Measurements from ENCODE around the gene ALDOB.
"Not testable (repeated sequence)": the region's sequence is repeated elsewhere in the genome, so short reads cannot be mapped to it uniquely, and the experiment has no call there.

Gene ALDOB

DNA sequence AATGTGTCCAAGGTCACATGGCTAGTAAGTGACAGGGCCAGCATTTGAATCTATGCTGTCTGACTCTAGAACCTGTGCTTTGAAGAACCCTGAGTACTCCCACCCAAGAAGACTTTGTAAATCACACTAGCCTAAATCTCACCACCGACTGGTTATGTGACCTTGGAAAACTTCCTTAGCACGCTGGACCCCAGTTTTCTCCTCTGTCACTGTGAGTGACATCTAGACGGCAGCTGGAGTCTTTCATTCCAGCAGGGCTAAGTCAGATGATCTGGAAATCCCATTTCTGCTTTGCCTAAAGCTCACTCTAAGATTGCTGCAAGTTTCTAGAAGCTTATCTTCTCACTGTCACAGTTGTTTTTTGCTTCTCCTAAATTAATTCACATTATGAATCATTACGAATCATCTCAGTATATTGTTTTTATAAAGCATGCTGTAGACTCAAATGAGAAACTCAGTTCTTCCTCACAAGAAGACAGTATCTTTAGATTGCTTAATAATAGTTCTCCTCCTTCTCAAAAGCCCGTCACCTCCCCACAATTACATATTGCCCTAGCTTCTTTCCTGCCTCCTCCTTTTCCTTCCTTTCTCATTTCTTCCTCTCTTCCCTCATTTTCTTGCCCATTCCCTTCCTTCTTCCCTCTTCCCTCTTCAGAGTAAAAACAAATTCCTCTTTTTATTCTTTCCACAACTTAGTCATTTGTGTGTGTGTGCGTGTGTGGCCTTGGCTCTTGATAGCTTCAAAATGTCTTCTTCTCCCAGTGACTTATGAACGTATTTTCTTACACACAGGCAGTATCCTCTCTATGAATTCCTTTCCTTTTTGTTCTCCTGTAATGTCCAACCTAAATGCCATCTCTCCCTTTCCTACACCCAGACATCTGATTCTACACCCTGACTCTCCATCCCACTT lies 16.8 kb downstream of the ALDOB start:
- DNase-seq: no peak

DNA sequence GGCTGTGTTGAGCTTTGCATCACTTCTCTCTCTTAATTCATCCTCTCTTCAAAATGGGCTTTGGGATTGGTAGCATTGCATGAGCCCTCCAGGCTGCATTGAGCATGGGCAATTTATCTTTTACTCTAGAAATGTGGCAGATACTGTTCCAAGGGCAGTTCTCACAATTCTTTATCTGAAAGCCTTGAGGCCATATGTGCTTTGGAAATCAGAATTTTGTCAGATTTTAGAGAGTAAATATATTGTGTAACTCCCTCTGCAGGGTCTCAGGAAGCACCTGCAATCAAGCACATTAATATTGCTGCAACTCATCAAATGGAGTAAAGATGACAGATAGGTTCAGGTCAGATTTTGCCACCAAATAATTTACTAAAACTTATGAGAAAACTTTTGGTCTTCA lies 17.6 kb downstream of the ALDOB start:
- no peak for DNase-seq

DNA sequence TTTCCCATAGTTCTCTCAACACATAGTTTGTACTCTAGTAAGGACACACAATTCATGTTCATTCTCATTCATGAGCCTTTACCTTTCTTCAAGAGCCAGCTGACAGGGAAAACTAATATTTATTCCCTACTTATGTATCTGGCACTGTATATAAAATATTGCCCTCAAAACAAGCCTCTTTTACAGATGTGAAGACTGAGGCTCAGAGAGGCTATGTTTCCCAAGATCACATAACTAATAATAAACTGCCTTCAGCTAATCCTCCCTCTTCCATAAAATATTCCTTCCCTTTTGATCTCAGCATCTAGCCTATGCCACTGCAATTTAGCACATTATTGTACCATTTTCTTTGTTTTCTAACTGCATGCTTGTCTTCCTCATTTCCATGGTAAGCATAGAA lies 18.2 kb downstream of the ALDOB start:
- no peak for DNase-seq

DNA sequence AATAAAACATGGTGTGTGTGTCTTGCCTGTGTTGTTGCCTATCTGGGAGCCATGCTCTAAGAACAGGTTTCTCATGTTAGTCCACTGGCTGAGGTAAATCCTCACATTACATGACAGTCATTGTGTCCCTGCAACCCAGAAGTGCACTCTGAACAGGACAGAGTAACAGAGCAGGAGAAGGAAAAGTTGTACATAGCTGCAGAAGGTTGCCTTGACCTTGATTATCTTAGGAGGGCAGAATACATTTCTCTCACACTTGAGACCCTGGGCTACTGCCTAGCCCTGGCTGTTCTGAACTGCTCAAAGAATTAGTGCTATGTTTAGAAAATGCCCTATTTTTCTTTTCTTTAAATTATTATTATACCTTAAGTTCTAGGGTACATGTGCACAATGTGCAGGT lies 20.0 kb downstream of the ALDOB start:
- DNase-seq: no peak

DNA sequence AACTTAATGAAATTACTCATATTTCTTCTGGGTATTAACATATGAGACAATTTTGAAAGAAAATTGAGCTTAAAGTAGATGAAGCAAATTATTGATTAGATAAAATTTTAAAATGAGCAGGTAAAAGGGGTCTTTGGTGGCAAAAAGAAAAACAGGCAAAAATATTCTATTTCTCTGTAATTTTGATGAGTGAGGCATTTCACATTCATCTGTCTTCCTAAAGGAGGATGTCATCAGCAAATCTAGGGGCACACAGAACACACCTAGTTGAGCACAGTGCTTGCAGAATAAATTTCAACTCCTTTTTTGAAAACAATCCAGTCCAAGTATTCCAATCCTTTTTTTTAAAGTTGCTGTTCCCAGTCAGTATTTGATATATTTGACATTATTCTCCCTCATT lies 20.7 kb downstream of the ALDOB start:
- DNase-seq: no peak

DNA sequence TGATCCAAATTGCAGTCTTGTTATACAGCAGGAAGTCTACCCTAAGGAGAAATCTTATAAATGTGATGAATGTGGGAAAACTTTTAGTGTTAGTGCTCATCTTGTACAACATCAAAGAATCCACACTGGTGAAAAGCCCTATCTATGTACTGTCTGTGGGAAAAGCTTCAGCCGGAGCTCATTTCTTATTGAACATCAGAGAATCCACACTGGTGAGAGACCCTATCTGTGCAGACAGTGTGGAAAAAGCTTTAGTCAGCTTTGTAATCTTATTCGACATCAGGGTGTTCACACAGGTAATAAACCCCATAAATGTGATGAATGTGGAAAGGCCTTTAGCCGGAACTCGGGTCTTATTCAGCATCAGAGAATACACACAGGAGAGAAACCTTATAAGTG lies 26.5 kb downstream of the ALDOB start:
- DNase-seq: no peak

DNA sequence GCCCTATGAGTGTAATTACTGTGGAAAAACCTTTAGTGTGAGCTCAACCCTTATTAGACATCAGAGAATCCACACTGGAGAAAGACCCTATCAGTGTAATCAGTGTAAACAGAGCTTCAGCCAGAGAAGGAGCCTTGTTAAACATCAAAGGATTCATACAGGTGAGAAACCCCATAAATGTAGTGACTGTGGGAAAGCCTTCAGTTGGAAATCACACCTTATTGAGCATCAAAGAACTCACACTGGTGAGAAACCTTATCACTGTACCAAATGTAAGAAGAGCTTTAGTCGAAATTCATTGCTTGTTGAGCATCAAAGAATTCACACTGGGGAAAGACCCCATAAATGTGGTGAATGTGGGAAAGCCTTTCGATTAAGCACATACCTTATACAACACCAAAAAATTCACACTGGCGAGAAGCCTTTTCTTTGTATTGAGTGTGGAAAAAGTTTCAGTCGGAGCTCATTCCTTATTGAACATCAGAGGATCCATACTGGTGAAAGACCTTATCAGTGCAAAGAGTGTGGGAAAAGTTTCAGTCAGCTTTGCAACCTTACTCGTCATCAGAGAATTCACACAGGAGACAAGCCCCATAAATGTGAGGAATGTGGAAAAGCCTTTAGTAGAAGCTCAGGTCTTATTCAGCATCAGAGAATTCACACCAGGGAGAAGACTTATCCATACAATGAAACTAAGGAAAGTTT lies 27.0 kb downstream of the ALDOB start:
- DNase-seq: no peak

DNA sequence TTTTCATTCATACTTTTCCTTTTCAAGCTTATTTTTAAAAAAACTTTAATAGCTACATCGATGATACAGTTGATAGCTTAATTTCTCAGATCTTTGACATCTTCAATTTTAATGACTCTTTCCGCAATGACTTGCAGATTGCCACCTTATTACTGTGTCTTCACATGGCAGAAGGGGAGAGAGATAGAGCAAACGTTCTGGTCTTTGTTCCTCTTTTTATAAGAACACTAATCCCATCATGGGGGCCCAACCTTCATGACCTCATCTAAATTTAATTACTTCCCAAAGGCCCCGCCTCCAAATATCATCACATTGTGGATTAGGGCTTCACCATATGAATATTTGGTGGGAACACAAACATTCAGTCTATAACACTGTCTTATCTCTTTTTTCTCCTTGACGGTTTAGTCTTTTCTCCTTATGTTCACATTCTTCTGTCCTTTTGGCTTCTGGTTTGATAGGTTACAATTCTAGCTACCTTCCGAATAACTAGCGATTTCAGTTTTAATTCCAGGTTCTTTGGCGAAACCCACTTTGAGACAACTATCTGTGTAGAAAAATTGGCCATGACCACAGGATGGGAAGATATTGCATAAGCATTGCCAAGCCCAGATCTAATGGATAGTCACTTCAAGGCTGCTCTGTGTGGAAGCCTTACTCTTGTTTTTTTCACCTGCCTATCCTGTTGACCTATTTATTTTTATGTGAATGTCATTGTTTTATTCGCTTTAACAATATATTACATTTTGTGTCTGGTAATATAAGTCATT lies 31.9 kb downstream of the ALDOB start:
- no peak for DNase-seq

DNA sequence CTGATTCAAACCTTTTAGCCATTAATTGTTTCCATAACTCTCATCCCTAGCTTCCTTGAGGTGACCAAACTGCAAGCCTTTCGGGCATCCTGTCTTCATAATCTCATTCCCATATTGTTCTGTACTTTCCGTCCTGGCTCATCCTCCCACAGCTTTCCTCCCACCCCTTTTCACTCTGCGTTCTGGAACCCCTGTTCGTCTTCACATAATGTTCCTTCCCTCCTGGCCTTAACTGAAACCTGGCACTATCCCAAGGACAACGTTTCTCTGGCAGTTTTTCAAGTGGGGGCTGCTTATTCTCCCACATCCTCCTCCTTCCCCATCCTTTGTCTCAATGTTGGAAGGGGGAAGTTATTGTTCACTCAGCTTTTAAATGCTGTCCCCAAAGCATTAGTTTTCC lies 35.5 kb downstream of the ALDOB start:
- no peak for DNase-seq

DNA sequence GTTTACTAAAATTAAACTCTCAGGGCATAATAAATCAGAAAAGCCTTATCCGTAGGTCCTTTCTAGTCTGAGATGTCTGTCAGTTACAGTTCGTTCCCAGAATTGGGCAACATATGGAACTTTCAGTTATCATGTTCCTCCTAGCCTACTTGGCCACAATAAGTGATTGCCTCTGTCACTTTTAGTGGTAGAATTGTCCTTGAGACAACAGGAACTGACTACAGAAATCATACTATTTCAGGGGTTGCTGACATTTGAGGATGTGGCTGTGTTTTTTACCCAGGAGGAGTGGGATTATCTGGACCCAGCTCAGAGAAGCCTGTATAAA lies 36.0 kb downstream of the ALDOB start:
- DNase-seq: peak in 1 of 2 experiments; percentile 12

DNA sequence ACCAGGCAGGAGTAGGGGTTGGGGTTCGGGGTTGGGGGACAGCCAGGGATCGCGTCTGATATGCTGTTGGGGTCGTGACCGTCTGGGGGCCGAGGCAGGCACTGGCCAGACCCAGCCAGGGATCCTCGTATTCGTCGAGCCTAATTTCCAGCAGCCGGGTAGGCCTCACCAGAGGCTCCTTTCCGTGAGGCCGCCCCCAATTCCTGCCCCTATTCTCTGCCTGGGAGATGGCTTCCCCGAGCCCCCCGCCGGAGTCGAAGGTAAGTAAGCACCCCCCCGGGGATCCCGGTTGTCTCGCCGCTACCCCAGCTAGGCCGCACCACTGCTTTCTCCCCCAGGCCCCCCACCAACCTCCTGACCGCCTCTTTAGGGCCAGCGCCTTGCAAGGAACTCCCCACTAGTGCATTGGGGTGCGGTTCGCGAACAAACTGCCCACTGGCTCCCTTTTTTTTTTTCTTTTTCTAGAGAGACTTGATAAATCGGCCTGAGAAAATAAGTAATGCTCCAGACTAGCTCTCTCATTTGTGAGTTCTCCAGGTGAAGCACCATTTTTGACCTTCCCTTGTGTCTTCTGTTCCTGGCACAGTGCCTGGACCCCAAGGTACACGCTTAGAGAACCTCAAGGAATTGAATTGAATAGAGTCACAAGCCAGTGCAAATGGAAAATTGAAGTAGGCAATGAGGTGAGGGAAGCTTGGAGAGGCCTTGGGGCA lies 36.5 kb downstream of the ALDOB start:
- DNase-seq: no peak

DNA sequence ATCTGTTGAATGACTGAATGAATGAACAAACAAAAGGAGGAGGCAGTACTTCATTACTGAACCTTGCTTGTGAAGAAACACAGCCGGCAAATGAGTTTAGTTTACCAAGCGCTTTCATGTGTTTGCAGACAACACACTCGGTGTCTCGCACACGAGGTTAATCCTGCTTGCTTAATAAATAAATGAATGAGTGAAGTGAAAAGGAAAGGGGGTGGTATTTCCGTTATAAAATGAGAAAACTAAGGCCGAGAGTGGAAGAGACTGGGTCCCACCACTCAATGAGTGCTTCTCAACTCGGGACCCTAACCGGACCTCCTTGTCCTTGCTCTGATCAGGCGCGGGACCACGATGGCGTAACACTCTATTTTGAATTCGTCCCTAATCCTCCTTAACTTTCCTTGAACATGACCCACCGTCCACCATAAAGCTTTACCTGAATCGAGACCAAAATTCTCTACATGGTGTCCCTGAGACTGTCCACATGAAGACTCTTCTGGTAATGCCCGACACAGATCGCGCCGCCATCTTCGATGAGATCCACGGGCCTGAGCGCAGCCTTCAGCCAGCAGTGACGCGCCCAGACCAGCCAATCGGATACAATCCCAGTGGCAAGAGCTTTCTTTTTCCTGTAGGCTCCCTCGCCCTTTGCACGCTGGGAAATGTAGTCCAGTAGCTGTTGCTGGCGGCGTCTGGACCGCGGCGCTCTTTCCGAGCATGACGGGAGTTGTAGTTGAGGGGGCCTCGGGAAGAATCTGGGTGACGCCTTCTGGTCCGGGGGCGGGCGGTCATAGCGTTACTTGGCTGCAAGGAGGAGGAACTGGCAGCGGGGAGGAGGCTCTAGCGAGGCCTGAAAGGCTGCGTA lies 37.3 kb downstream of the ALDOB start, which contains the start of the genes MRPL50 and ZNF189:
MRPL50 (minus strand) TSS at position 551 of the 862 bp plus-strand sequence; CDS start at position 525, 26 bp downstream.
ZNF189 (plus strand) TSS at position 784 of the 862 bp plus-strand sequence. CDS start 306 bp downstream, outside the sequence.
- peak; percentile 97 to 98 for DNase-seq

DNA sequence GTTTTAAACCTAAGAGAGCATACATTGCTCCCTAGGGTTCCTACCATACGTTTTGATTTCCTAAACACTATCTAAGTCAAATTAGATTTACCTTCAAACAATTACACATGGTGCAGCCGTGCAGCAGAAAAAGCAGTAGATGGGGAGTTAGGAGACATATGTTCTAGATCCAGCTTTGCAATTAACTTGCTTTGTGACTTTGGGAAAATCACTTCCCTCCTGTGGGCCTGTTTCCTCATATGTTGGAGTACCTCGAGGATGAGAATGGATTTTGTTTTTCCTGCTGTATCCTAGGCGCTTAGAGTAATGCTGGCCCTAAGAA lies 37.9 kb downstream of the ALDOB start:
- no peak for DNase-seq

DNA sequence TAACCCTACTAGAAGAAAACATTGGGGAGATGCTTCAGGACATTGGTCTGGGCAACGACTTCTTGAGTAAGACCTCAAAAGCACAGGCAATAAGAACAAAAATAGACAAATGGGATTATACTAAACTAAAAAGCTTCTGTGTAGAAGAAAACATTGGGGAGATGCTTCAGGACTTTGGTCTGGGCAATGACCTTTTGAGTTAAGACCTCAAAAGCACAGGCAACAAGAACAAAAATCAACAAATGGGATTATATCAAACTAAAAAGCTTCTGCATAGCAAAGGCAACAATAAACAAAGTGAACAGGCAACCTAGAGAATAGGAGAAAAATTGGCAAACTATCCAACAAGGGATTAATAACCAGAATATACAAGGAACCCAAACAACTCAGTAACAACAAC lies 40.9 kb downstream of the ALDOB start:
- DNase-seq: no peak

DNA sequence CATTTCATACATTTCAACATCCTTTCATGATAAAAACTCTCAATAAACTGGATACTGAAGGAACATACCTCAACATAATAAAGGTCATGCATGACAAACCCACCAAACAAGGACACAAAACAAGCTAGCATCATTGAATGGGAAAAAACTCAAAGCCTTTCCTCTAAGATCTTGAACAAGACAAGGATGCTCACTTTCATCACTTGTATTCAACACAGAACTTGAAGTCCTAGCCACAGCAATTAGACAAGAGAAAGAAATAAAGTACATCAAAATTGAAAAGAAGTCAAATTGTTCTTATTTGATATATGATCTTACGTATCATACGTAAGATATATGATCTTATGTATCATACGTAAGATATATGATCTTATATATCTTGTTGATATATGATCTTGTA lies 42.4 kb downstream of the ALDOB start:
- DNase-seq: no peak

DNA sequence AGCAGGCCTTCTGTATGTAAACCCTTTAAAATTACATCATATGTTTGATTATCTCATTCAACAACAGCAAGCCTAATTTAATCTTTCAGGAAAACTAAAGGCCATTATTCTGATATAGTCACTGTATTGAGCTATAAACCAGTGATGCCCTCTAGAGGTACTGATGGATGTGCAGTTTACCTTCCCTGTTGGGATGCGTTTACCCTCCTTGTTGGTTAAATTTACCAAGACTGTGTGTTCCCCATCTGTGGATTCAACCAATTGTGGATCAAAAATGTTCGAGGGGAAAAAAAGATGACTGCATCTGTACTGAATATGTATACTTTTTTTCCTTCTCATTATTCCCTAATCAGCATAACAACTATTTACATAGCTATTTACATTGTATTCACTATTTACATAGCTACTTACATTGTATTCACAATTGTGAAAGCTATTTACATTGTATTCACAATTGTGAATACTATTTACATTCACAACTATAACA lies 47.0 kb downstream of the ALDOB start:
- DNase-seq: peak in 1 of 2 experiments; percentile 29

DNA sequence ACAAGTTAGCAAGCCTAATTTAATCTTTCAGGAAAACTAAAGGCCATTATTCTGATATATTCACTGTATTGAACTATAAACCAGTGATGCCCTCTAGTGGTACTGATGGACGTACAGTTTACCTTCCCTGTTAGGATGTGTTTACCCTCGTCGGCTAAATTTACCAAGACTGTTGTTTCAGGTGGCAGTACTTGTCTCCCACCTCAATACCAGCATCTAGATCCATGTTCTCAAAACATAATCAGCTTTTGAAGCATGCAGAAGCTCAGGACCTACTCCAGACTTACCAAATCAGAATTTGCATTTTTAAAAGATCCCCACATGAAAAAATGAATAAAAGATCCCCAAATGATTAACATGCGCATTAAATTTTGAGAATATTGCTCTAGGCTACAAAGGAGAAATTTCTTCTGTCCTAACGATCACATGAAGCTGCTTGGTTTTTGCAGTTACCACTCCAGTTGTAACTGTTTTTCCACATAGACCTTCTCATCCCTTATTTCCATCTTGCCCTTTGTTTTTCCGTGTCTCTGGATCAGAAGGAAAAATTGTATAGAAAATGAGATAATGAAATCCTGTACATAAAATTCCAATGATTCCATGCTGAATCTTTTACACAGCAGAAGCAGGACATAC lies 47.6 kb downstream of the ALDOB start:
- peak; percentile 27 to 29 for DNase-seq

DNA sequence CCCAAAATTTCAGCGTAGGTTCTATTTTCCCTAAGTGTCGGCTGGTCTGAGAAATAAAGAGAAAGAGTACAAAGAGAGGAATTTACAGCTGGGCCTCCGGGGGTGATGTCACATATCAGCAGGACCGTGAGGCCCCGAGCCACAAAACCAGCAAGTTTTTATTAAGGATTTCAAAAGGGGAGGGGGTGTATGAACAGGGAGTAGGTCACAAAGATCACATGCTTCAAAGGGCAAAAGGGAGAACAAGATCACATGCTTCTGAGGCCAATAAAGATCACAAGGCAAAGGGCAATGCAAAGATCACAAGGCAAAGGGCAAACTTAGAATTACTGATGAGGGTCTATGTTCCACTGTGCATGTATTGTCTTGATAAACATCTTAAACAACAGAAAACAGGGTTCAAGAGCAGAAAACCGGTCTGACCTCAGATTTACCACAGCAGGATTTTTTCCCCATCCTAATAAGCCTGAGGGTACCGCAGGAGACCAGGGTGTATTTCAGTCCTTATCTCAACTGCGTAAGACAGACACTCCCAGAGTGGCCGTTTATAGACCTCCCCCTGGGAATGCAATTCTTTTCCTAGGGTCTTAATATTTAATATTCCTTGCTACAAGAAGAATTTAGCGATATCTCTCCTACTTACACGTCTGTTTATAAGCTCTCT lies 50.6 kb downstream of the ALDOB start, which contains the start of gene BAAT:
BAAT (minus strand) TSS at position 134 of the 664 bp plus-strand sequence. CDS start 13,602 bp downstream, outside the sequence.
- DNase-seq: not testable (repeated sequence)

DNA sequence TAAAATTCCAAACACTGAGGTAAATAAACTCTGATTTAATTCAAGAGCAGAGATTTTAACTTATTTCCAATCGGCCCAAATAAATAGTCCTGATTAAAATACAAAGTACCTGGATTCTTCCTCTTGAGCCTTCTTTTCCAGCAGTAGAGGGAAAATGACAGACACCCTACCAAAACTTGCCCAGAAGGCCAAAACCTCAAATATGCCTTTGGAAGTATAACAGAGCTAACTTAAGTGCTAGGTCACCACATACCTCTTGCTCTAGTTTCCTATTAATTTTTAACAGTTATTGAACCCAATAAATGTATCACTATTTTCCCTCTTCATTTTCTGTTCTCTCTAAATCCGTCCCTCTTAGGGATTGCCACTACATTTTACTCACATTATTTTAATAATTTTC lies 52.2 kb downstream of the ALDOB start:
- no peak for DNase-seq

DNA sequence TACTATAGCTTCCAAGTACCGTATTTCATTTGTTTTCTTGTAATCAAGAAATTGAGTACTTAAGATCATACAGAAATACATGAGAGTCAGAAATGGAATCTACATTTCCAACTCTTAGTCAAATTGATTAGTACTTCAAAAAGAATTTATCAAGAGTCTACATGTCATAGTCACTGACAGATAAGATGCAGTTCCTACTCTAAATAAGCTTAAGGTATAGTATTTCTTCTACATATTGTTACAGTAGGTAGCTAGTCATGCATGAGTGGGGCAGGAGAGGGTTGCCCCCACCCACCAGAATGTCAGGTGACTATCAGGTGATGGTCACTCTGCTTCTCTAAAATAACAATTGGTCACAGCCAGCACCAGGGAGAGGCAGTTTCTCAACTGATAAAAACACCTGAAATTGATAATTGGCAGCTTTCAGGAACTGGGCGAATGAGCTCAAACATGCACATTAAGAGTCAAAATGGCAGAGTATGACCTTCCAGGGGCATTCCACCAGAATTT lies 53.7 kb downstream of the ALDOB start:
- no peak for DNase-seq

Data from AML-193 (cell line).